ENCODE data around the gene ZNF79. TPM values are rescaled to one million over a fixed set of nuclear protein-coding genes. Genes with fewer than 3 reads are reported as not detected.
A peak's percentile ranks its signal among the peaks of the same experiment; 100 is the strongest.

ZNF79 gene
- total and polyA plus RNA-seq, 2 experiments from 2014 or later = 4.6 to 8.2 TPM

GRCh38 chr9:127448112-127448805, 24.1 kb downstream of the ZNF79 start:
- no peak overlapping the region for H3K4me3 ChIP-seq
- H3K36me3 ChIP-seq = peaks cover 50% of the 10 kb centered on the region
- no peak overlapping the region for H3K27ac ChIP-seq
- no peak for TF ChIP-seq CTCF (IDR thresholded peaks at IDR 0.05; ENCODE audit: low read depth, low read length)
- no peak for DNase-seq (ENCODE audit: low read depth in 1 of 2, low spot score in 1 of 2)
- no peaks in the 10 kb centered on the region for H3K27me3 ChIP-seq
- no peaks in the 10 kb centered on the region for H3K9me3 ChIP-seq (ENCODE audit: low read depth)
- peaks cover 22% of the 10 kb centered on the region for H3K4me1 ChIP-seq (ENCODE audit: low read depth)

- peak in 1 of 2 donors; percentile 31 for DNase-seq (ENCODE audit: low read depth in 1 of 2, low spot score in 1 of 2)
- no peak for TF ChIP-seq CTCF (IDR thresholded peaks at IDR 0.05; ENCODE audit: low read depth, low read length)
- Histone ChIP-seq H3K27ac (peak overlapping the region; percentile 80), H3K27me3 (no peaks in the 10 kb centered on the region), H3K4me3 (peak overlapping the region; percentile 97), H3K4me1 (ENCODE audit: low read depth) (peaks cover 22% of the 10 kb centered on the region), H3K36me3 (peaks cover 43% of the 10 kb centered on the region), H3K9me3 (ENCODE audit: low read depth) (no peaks in the 10 kb centered on the region)
Measured at GRCh38 chr9:127449332-127449966, 25.3 kb downstream of the ZNF79 start.

DNA sequence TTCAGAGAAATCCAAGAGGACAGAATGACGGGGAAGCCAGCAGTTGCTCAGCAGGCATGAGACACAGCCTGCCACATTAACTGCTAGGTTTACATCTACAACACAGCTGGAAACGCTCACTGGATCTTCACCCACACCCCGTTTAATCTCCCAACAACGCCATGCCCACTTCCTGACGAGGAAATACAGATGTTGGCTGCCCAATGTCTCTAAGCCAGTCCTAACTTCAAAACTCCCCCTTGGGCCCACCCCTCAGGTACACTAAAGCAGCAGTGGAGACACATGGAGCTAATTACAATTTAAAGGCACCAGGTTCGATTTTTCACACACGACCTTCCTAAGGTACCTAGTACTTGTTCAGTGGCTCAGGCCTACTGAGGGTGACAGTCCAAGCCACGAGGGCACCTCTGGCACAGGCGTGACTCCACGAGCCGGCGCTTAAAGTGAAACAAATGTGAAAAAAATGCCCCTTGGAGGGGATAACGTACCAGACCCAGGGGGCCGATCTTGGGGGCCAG, 26.1 kb downstream of the ZNF79 start:
- Histone ChIP-seq H3K4me1 (ENCODE audit: low read depth) (peaks cover 22% of the 10 kb centered on the region), H3K36me3 (peaks cover 36% of the 10 kb centered on the region), H3K27me3 (no peaks in the 10 kb centered on the region), H3K4me3 (peak overlapping the region; percentile 97), H3K9me3 (ENCODE audit: low read depth) (no peaks in the 10 kb centered on the region), H3K27ac (peak overlapping the region; percentile 80)
- peak; percentile 11 to 52 for DNase-seq (ENCODE audit: low read depth in 1 of 2, low spot score in 1 of 2)
- no peak for TF ChIP-seq CTCF (IDR thresholded peaks at IDR 0.05; ENCODE audit: low read depth, low read length)

- Histone ChIP-seq H3K4me3 (peak within 1 kb of the TSS; percentile 97), H3K9me3 (ENCODE audit: low read depth) (no peaks in the 10 kb centered on the region), H3K27me3 (no peaks in the 10 kb centered on the region), H3K27ac (peak within 1 kb of the TSS; percentile 80), H3K36me3 (peaks cover 32% of the 10 kb centered on the region), H3K4me1 (ENCODE audit: low read depth) (peaks cover 22% of the 10 kb centered on the region)
- no peak for TF ChIP-seq CTCF (IDR thresholded peaks at IDR 0.05; ENCODE audit: low read depth, low read length)
- DNase-seq (ENCODE audit: low read depth in 1 of 2, low spot score in 1 of 2) = peak; percentile 96 to 98
Measured at GRCh38 chr9:127450830-127451607, 26.8 kb downstream of the ZNF79 start, which contains the start of the genes LRSAM1 and RPL12. LRSAM1 (plus strand) TSS chr9:127451510; CDS start chr9:127454528, 3,018 bp downstream. RPL12 (minus strand) TSS chr9:127451406; CDS start chr9:127451317, 89 bp downstream.

- TF ChIP-seq CTCF (IDR thresholded peaks at IDR 0.05; ENCODE audit: low read depth, low read length) = no peak
- Histone ChIP-seq H3K36me3 (peaks cover 27% of the 10 kb centered on the region), H3K27ac (peak overlapping the region; percentile 80), H3K4me1 (ENCODE audit: low read depth) (peaks cover 22% of the 10 kb centered on the region), H3K9me3 (ENCODE audit: low read depth) (no peaks in the 10 kb centered on the region), H3K4me3 (peak overlapping the region; percentile 97), H3K27me3 (no peaks in the 10 kb centered on the region)
- no peak for DNase-seq (ENCODE audit: low read depth in 1 of 2, low spot score in 1 of 2)
Measured at GRCh38 chr9:127451608-127451857, 27.4 kb downstream of the ZNF79 start.
